Measurements from ENCODE around the gene NPIPB5.
"Not testable (repeated sequence)": the region's sequence is repeated elsewhere in the genome, so short reads cannot be mapped to it uniquely, and the experiment has no call there.

NPIPB5 gene

GRCh38 chr16:22510591-22510990, at the start of gene NPIPB5:
TSS of gene NPIPB5 (plus strand) at chr16:22510891. CDS start at chr16:22513802, 2,911 bp downstream.
- DNase-seq, result not testable (repeated sequence)

- not testable (repeated sequence) for DNase-seq
Measured at GRCh38 chr16:22468846-22469245, 41.8 kb upstream of the NPIPB5 start.

GRCh38 chr16:22537996-22538395, 27.3 kb downstream of the NPIPB5 start:
- not testable (repeated sequence) for DNase-seq

GRCh38 chr16:22544809-22545208, 34.1 kb downstream of the NPIPB5 start:
- DNase-seq, result not testable (repeated sequence)

- not testable (repeated sequence) for DNase-seq
Measured at GRCh38 chr16:22546630-22547029, 35.9 kb downstream of the NPIPB5 start.

GRCh38 chr16:22547170-22547765, 36.6 kb downstream of the NPIPB5 start:
- DNase-seq, result not testable (repeated sequence)

GRCh38 chr16:22549853-22550252, 39.2 kb downstream of the NPIPB5 start:
- not testable (repeated sequence) for DNase-seq

- DNase-seq, result not testable (repeated sequence)
Measured at GRCh38 chr16:22551143-22551542, 40.5 kb downstream of the NPIPB5 start.

- DNase-seq, result not testable (repeated sequence)
Measured at GRCh38 chr16:22551651-22552050, 41.0 kb downstream of the NPIPB5 start.

- not testable (repeated sequence) for DNase-seq
Measured at GRCh38 chr16:22556759-22557158, 46.1 kb downstream of the NPIPB5 start.

All from NCI-H526 (cell line).